Measurements from ENCODE around the gene N4BP2L1. TPM values are rescaled to one million over a fixed set of nuclear protein-coding genes. Genes with fewer than 3 reads are reported as not detected.

N4BP2L1 gene
- polyA plus RNA-seq, 1 of the 3 experiments (the other 2 are of a cell fraction) = 1.2 TPM

- Histone ChIP-seq H3K79me2 (ENCODE audit: insufficient read depth) (no peaks in the 10 kb centered on the region), H3K4me3 (ENCODE audit: low read depth in 2 of 2, low read length in 1 of 2) (no peak overlapping the region), H3K36me3 (replicated peaks in 1 of 2; ENCODE audit: control insufficient read depth in 1 of 2, insufficient read depth in 2 of 2, low read length in 1 of 2) (no peaks in the 10 kb centered on the region), H3K9me3 (no peaks in the 10 kb centered on the region), H3K4me2 (no peak overlapping the region), H4K20me1 (ENCODE audit: insufficient read depth) (no peaks in the 10 kb centered on the region), H3K27ac (ENCODE audit: low read depth in 2 of 2, low read length in 1 of 2) (no peak overlapping the region), H3K27me3 (ENCODE audit: insufficient read depth) (no peaks in the 10 kb centered on the region), H3K9ac (no peak overlapping the region), H3K9me2 (no peaks in the 10 kb centered on the region), H3K4me1 (ENCODE audit: control insufficient read depth in 1 of 2, insufficient read depth in 2 of 2, low read depth in 1 of 2, low read length in 1 of 2) (no peaks in the 10 kb centered on the region; a peak in 1 of 4 replicates), H3F3A (replicated peaks; ENCODE audit: insufficient read depth) (no peaks in the 10 kb centered on the region), H2AFZ (ENCODE audit: low read depth) (no peak overlapping the region)
- CTCF ChIA-PET = no interaction called here
- TF ChIP-seq USF2 (IDR thresholded peaks at IDR 0.05; ENCODE audit: borderline replicate concordance, low read depth, low read length) (no peak), TCF12 (IDR thresholded peaks at IDR 0.05) (no peak), NFIC (IDR thresholded peaks at IDR 0.05; ENCODE audit: borderline replicate concordance) (no peak), MEF2A (IDR thresholded peaks at IDR 0.05; ENCODE audit: borderline replicate concordance, low read depth) (no peak), FOSL2 (IDR thresholded peaks at IDR 0.05; ENCODE audit: borderline replicate concordance, low read depth) (no peak), CHD2 (IDR thresholded peaks at IDR 0.05; ENCODE audit: low read length, partially characterized antibody) (no peak), EP300 (IDR thresholded peaks at IDR 0.05; ENCODE audit: borderline replicate concordance in 1 of 2, low read depth in 1 of 2, low read length in 1 of 2) (no peak), RAD21 (IDR thresholded peaks at IDR 0.05; ENCODE audit: low read length) (no peak), CTCF (IDR thresholded peaks at IDR 0.05) (no peak)
- DNase-seq = no peak
- POLR2A ChIA-PET = no interaction called here
- WGBS (ENCODE audit: low lambda C conversion rate) = 80% methylated on average over 3 of the region's 6 CpGs
These were observed 20.1 kb downstream of the N4BP2L1 start for GRCh38 chr13:32407854-32408253.

- peaks cover 2 to 11% of the 10 kb centered on the region in 2 experiments for H3K36me3 ChIP-seq (replicated peaks in 1 of 2; ENCODE audit: control insufficient read depth in 1 of 2, insufficient read depth in 2 of 2, low read length in 1 of 2)
- H3F3A ChIP-seq (replicated peaks; ENCODE audit: insufficient read depth) = no peaks in the 10 kb centered on the region
- H3K27ac ChIP-seq (ENCODE audit: low read depth in 2 of 2, low read length in 1 of 2) = no peak overlapping the region
- H2AFZ ChIP-seq (ENCODE audit: low read depth) = no peak overlapping the region
- CTCF ChIA-PET = no interaction called here
- H3K27me3 ChIP-seq (ENCODE audit: insufficient read depth) = no peaks in the 10 kb centered on the region
- no peaks in the 10 kb centered on the region for H3K9me3 ChIP-seq
- no peaks in the 10 kb centered on the region for H3K9me2 ChIP-seq
- no peaks in the 10 kb centered on the region for H3K4me1 ChIP-seq (ENCODE audit: control insufficient read depth in 1 of 2, insufficient read depth in 2 of 2, low read depth in 1 of 2, low read length in 1 of 2)
- no peaks in the 10 kb centered on the region for H4K20me1 ChIP-seq (ENCODE audit: insufficient read depth)
- no peaks in the 10 kb centered on the region for H3K79me2 ChIP-seq (ENCODE audit: insufficient read depth)
- POLR2A ChIA-PET = no interaction called here
- no peak overlapping the region for H3K4me3 ChIP-seq (ENCODE audit: low read depth in 2 of 2, low read length in 1 of 2)
- DNase-seq = no peak
- WGBS (ENCODE audit: low lambda C conversion rate) = 98% methylated on average over 4 of the region's 4 CpGs
- H3K9ac ChIP-seq = no peak overlapping the region
- TF ChIP-seq TCF12 (IDR thresholded peaks at IDR 0.05) = no peak
- no peak for TF ChIP-seq ELF1 (IDR thresholded peaks at IDR 0.05)
- no peak for TF ChIP-seq CHD2 (IDR thresholded peaks at IDR 0.05; ENCODE audit: low read length, partially characterized antibody)
- TF ChIP-seq RXRA (IDR thresholded peaks at IDR 0.05; ENCODE audit: borderline replicate concordance, low read depth) = no peak
- no peak for TF ChIP-seq MAX (IDR thresholded peaks at IDR 0.05; ENCODE audit: low read depth)
- no peak for TF ChIP-seq SIN3A (IDR thresholded peaks at IDR 0.05; ENCODE audit: borderline replicate concordance, low read depth, low read length)
- no peak for TF ChIP-seq TAF1 (IDR thresholded peaks at IDR 0.05; ENCODE audit: borderline replicate concordance, low read depth, low read length)
- no peak for TF ChIP-seq JUND (IDR thresholded peaks at IDR 0.05)
- no peak for TF ChIP-seq TEAD4 (IDR thresholded peaks at IDR 0.05; ENCODE audit: borderline replicate concordance, insufficient read depth)
- no peak for TF ChIP-seq NFIC (IDR thresholded peaks at IDR 0.05; ENCODE audit: borderline replicate concordance)
- no peak for TF ChIP-seq IRF3 (IDR thresholded peaks at IDR 0.05; ENCODE audit: low read depth, low read length)
- no peak for TF ChIP-seq EP300 (IDR thresholded peaks at IDR 0.05; ENCODE audit: borderline replicate concordance in 1 of 2, low read depth in 1 of 2, low read length in 1 of 2)
- no peak for TF ChIP-seq NRF1 (IDR thresholded peaks at IDR 0.05; ENCODE audit: low read depth, low read length)
- no peak for TF ChIP-seq YY1 (IDR thresholded peaks at IDR 0.05; ENCODE audit: low read depth)
- TF ChIP-seq RFX5 (IDR thresholded peaks at IDR 0.05; ENCODE audit: low read length) = no peak
- no peak for TF ChIP-seq RAD21 (IDR thresholded peaks at IDR 0.05; ENCODE audit: low read length)
- no peak for TF ChIP-seq USF1 (IDR thresholded peaks at IDR 0.05; ENCODE audit: borderline replicate concordance, low read depth)
- no peak for TF ChIP-seq FOXJ3 (CRISPR knock-in tag; IDR thresholded peaks at IDR 0.05)
- no peak for TF ChIP-seq GABPA (IDR thresholded peaks at IDR 0.05; ENCODE audit: low read depth)
- H3K4me2 ChIP-seq = no peak overlapping the region
These were observed 24.8 kb downstream of the N4BP2L1 start for GRCh38 chr13:32403108-32403507.

All from SK-N-SH (cell line).